GM18526 (cell line): ENCODE measurements around the gene PPIL3.

Source experiments
- POLR2A ChIP-seq: IDR thresholded peaks from 3 replicates; pipeline ENCODE4 v1.6.1; 2011; ENCODE audit not compliant: insufficient read length; ENCODE audit errors: extremely low read depth

The PPIL3 gene

DNA sequence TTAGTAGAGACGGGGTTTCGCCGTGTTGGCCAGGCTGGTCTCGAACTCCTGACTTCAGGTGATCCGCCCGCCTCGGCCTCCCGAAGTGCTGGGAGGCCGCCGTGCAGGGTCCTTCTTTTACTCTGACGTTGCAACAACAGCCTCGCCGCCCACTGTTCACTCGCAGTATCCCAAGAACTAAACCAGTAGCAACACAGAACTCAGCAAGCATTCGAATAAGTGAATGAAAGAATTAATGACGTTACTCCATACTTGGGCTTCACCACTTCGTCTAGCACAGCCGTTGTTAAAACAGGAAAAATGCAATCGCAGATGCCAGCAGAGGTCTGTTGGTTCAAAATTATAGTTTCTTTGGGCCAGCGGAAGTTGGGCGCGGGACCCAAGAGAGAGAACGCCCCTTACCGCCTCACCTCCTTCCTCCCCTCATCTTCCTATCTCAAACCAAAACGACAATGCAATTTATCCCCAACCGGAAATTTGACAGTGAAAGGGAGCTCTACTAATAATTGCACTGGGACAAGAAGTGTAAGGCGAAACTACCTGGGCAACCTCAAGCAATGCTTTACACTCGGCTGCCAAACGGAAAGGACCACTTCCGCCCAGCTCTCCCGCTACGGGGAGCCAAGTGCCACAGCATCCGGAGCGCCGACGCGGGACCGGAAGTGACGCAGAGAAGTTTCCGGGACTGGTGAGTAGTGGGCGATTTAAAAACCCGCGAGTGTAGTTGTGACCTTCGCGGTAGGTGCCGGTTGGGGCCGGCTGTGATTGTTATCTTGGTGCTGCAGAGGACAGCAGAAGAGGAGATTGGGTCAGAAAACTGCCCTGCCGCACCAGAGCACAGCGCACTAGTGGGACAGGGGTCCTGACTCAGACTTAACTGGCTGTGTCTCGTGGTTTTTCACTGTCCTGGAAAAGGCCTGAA is at the start of gene PPIL3, which contains the start of gene NIF3L1:
TSS of gene PPIL3 (minus strand) at position 374 of the 922 bp plus-strand sequence. CDS start 1,462 bp downstream, outside the sequence.
TSS of gene NIF3L1 (plus strand) at position 668 of the 922 bp plus-strand sequence. CDS start 2,573 bp downstream, outside the sequence.
- TF ChIP-seq POLR2A: no peak

DNA sequence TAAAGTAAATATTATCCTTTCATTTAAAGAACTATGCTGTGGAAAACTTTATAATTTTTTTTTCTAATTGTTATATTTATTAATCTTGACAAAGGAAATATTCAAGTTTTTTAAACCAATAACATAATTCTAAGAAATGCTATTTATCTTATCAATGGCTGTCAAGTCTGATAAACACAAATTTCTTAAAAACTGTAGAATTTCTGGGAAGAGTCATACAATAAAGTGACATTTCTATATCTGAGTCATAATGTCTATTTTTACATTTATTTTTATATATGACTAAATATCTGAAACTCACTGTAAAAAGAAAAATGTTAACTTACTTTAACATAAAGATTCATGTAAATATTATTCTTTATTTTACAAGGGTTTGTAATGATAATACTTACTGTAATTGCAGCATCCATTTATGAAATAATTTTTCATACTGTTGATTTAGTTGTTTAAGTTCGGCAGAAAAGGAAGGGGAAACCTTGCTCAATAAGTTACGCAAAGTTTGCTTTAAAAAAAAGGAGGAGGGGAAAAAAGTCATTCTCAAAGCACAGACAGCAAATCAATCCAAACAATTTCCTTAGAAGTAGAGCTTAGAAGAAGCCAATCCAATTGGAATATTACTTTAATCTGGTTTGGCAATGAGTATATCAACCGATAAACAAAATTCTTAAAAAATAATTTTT is 42.2 kb upstream of the PPIL3 start:
- no peak for TF ChIP-seq POLR2A

DNA sequence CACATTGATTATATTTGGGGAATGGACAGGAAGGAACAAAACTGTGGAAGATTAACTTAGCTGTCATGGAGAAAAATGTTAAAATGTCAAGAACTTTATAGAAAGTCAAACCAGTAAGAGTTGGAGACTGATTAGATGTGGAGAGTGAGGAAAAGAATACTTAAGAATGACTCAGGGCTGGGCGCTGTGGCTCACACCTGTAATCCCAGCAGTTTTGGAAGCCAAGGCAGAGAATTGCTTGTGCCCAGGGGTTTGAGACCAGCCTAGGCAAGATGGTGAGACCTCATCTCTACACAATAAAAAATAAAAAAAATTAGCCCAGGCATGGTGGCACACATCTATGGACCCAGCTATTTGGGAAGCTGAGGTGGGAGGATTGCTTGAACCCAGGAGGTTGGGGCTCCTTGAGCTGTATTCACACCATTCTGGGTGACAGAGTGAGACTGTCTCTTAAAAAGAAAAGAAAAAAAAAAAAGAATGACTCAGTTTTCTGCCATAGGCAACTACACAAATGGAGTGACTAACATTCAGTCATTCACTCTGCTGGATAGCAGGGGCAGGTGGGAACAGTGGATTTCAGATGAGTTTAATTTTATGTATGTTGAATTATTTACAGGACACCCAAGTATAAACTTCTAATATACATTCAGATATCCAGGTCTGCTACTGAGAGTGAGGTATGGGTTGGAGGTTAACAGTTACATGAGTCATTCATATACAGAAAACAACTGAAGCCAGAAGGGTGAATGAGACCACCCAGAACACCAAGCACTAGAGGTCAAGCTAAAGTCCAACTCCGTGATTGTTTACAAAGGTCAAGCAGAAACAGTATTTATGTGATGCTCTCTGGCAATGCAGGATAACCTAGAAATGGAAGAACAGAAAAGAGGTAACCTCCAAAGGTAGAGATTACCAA is 40.7 kb upstream of the PPIL3 start:
- no peak for TF ChIP-seq POLR2A

DNA sequence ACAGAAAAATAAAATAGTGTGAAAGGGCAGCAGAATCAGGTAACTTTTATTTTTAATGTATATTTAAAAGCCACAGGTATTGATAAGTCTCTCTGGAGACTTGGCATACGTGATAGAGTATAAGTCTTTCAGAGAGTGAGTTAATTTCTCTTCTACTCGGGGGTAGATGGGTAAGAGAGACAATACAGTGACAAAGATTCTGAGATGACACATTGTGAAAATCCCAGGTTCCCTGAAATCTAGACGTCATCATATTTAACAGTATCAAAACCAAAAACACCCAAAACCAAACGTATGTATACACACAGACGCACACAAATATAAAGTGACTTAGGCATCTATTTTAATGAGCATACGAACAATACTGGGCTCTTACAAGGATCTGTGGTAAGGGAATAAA is 33.6 kb upstream of the PPIL3 start:
- no peak for TF ChIP-seq POLR2A

DNA sequence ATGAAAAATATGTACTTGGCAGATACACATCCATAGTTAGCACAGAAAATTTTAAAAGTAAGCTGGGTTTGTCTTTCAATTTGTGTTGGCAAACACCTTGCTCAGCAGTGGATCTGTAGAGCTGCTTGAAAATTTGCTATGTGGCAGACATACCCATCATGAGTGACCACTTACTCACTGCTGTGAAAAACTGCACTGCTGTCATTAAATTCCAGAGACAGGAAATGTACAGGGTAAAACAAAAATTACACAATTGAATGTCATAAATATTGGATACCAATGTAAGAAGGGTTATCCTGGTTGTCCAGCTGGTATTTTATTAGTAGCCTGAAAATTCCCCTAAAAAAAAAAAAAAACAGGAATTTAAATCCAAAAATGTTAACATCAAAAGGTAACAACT is 24.8 kb upstream of the PPIL3 start:
- TF ChIP-seq POLR2A: no peak

DNA sequence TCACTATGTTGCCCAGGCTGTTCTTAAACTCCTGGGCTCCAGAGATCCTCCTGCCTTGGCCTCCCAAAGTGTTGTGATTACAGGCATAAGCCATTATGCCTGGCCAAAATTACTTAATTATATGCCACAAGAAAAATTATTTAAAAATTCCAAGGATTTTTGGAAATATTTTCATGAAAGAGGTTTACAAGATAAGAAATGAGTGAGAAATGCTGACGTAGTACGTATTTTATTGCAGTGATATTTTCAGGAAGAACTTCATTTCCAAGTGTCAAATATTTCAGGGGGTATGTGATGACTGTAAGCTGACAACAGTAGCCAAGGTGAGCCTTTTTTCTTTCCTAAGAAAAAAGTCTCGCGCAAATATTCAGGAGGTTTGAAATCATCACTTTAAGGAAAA is 21.1 kb upstream of the PPIL3 start:
- TF ChIP-seq POLR2A: no peak

DNA sequence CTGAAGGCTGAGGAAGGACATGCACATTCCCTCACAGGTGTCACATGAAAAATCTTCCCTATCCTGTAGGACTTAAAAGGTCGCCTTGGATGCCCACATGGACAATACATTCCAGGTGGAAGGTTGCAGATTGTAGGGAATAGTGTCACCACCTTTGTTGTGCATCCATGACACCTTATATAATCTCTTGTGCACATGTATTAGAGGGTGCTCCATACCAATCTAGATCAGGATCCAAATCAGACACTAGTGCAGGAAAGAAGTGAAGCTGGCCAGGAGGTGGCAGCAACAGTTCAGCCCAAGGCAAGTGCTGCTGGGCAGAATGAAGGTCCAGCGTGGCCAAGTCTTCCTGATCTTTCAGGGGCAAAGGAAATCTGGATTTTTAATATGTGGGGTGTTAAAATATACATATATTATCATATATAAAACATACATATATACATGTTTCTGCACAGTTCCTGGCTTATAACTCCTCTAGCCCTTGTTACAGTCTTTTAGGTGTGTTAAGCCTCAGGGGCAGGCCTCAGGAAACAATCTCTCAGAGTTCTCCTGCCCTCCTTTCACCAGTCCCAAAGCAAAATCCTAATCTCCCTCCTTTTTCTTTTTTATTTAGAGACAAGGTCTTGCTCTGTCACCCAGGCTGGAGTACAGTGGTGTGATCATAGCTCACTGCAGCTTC is 16.9 kb upstream of the PPIL3 start:
- TF ChIP-seq POLR2A: no peak

DNA sequence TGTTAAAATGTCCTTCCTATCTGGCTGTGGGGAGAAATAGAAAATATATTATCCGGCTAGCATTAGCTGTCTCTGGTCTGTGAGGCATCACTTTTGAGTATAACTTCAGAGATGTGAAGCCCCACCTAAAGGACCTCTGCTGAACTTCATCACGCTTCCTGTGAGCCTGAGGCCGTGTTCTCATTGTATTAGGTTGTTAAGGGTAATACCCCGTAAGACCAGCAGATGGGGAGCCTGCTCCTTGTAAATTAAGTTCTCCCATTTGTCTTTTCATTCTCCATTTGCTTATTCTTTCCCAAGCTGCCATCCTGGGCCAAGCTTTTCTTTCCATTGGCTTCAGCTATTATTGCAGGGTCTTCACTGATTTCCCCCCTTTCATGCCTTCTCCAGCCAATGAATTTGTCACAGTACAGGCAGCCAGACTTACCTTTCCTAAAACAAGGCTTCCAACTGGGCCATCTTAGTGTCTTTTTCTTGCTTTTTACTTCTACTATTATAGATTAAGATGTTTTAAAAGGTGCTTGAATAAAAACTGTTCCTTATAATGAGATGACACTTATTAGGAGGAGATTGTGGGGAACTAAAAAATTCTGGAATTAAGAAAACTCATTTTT is 12.7 kb upstream of the PPIL3 start:
- TF ChIP-seq POLR2A: no peak

DNA sequence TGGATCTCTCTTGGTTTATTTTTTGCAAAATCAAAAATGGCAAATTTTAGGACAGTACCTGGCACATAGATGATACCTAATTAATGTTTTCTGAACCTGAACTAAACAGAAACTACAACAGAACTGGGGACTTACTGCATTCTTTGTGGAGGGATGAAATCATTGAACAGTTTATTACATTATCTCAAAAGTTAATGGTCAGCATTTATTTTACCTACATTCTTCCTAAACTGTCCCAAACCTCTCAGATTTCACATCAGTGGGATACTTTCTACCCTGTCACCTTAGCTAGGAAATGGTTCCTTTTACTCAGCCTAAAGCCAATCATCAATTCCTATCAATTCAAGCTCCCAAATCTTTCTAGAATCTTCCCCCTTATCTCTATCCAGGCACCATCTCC is 10.6 kb upstream of the PPIL3 start:
- TF ChIP-seq POLR2A: no peak

DNA sequence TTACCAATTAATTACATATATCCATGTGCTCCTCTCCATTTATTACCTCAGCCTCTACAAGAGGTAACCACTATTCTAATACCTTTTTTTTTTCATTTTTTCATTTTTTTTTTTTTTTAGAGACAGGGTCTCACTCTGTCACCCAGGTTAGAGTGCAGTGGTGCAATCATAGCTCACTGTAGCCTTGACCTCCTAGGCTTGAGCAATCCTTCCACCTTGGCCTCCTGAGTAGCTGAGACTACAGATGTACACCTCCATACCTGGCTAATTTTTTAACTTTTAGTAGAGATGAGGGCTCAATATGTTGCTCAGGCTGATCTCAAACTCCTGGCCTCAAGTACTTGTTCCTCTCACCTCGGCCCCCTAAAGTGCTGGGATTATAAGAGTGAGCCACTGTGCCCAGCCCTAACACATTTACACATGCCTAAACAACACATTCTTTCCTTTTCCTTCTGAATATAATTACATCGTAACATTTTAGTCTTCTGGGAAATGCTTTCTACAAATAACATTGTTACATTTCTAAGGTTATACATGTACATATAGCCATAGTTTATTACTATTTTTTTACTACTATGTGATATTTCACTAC is 10.5 kb downstream of the PPIL3 start:
- TF ChIP-seq POLR2A: no peak

DNA sequence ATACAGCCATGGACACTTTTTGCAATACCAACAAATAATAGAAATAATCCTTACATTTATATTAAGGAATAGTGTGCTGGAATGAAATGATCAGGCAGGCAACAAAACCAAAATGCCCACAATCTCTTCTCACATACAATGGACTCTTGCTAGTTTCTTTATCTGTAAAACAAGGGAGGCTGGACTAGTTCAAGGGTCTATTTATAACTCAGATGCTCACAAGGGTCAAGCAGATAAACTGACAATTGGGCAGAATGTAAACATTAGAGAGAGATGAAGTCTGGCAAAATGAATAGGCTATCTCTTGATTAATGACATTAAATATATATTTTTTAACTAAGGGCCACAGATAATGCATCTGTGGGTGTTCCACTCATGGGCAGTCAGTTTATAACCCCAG is 11.4 kb downstream of the PPIL3 start:
- no peak for TF ChIP-seq POLR2A

DNA sequence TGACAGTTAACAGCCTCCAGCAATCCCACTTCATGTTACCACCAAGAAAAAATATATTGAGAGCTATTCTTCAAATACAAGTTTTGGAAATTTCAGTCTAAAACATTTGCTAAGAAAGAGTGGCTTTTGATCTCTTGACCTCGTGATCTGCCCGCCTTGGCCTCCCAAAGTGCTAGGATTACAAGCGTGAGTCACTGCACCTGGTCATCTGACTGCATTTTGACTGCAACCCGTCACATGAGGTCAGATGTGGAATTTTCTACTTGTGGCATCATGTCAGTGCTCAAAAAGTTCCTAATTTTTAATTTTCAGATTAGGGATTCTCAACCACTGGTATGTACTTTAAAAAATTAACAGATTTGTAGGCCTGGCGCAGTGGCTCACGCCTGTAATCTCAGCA is 15.3 kb downstream of the PPIL3 start:
- no peak for TF ChIP-seq POLR2A

DNA sequence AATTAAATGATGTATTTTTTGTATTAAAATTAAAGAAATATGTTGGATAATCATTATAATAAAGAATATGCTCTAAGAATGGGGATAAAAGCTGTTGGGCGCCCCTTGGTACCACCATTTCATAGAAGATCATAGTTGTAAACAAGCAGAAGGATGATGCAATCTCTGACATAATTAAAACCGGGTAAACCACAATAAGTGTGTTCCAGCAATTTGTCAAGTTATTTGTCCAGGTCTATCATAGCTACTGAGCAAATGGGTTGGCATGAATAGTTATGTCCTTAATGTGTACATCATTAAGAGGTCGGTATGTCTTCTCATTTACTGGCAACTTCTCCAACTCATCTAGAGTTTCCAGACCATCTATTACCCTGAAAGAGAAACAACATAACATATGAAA is 17.7 kb downstream of the PPIL3 start:
- TF ChIP-seq POLR2A: no peak

DNA sequence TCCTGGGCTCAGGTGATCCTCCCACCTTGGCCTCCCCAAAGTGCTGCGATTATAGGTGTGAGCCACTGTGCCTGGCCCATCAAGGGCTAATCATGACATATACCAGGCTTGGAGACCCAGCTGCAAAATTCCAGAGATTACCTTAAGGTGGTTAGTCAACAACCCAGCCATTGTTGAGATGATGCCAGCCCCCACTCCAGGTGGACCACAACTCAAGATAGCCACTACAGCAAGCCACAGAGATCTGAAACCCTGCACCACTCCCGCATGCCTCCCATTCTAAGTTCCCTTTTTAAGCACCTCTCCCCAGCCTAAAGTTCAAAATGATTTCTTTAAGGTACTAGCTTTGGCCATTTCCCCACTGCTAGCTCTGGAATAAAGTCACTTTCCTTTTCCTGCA is 19.9 kb downstream of the PPIL3 start:
- no peak for TF ChIP-seq POLR2A
